ENCODE results near the gene HMGN1.
"Not testable (repeated sequence)": the region's sequence is repeated elsewhere in the genome, so short reads cannot be mapped to it uniquely, and the experiment has no call there.

- TF ChIP-seq CTCF (conservative IDR thresholded peaks at IDR 0.05; ENCODE audit: low read length); EZH2phosphoT487 (IDR thresholded peaks at IDR 0.05; ENCODE audit: borderline replicate concordance): not testable (repeated sequence)
These were observed 33.2 kb upstream of the HMGN1 start for GRCh38 chr21:39382096-39382495.

All from Loucy (cell line).